ENCODE data around the gene C11orf97. TPM values are rescaled to one million over a fixed set of nuclear protein-coding genes. Genes with fewer than 3 reads are reported as not detected.
"Not testable (repeated sequence)": the region's sequence is repeated elsewhere in the genome, so short reads cannot be mapped to it uniquely, and the experiment has no call there.

Gene C11orf97
- total RNA-seq, 1 experiment from 2014 or later: not detected

DNA sequence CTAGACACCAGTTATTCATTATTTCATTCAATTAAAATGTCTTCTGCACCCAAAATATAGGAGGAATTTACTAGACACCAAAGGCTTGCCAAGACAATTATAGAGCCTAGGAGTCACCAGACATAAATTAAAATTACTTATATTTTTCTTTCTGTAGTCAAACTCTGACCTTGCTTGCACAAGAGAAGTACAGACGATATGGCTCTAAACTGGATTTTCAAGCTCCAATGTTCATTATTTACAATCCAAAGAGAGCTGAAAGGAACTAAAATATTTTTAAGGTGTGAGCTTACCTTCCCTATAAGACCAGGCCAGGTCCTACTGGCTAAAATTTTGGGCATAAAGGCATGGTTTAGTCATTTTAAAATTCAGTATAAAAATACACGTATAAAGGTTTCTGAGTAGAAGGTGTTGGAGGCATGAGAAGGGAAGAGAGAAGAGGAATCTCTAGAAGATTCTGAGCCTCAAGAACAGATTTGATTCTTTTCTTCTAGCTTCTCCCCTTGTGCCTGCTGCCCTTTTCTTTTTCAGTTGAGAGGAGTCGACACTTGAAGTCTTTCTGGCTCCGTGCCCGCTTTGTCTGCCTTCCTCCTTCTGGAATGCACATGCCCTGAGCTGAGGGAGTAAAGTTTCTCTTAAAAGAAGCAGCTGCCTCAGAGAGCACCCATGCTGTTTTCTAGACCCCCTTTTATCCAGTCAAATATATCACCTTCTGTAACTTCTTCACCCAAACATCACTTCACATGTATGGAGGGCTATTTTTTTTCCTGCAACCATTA, 13.5 kb downstream of the C11orf97 start:
- peak; percentile 13 for DNase-seq (ENCODE audit: low spot score)

DNA sequence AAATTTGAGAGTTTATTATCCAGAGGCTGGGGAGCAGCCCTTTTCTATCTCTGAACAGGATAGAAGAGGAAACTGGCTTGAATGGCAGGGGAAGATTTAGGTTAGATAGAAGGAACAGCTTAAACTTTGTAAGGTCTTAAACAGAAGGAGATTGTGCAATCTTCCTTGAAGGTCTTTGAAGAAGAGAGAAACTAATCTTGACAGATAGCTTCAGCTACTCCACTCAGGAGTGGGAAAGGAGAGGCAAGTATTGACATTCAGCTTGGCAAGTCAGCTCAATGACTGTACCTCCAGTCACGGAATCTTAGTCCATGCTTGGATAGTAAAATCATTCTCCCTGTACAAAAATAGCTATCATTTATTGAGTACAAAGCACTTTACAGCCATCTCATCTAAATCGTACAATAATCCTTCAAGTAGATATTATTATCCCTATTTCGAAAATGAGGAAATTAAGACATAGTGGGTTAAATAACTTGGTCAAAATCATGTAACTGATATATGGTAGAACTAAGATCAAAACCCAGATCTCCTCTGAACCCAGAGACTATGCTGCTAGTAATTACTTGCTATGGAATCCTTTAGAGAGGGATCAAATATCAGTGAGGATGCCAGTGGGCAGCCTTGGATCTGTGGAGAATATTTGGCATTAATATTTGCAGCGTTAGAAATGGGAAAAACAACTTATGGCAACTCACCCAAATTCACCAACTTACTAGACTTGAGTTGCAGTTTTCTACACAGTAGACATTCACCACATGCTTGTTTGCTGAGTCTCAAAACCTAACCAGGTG, 14.6 kb downstream of the C11orf97 start:
- no peak for DNase-seq (ENCODE audit: low spot score)

DNA sequence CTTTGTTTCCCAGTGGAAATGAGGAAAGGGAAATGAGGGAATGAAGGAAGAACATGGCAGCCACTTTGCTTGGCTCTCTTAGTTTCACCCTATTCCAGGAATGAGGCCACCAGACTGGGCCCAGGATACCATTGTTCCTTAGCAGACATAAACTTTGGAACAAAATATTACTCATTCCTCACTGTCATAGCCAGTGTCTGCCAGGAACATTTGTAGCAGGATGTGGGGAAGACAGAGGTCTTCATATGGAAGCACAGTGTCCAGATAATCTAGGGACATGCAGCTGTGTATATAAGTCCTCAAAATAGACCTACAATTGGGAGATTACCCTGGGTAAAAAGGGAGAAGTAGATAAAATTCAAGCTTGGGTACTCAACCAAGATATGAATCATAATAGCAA, 16.3 kb downstream of the C11orf97 start:
- no peak for DNase-seq (ENCODE audit: low spot score)

DNA sequence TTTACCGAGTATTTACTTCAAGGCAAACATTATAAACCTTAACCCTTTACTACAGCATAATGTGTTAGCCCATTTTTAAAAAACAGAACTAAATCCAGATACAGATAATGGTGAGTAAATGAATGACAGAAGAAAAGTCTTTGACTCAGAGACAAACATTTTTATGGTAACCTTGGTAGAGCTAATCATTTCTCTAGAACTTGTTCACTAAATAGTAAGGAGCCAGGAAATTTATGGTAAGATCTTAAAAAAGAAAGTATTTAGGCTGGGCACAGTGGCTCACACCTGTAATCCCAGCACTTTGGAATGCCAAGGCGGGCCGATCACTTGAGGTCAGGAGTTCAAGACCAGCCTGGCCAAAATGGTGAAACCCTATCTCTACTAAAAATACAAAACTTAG, 19.9 kb downstream of the C11orf97 start:
- DNase-seq (ENCODE audit: low spot score): no peak

DNA sequence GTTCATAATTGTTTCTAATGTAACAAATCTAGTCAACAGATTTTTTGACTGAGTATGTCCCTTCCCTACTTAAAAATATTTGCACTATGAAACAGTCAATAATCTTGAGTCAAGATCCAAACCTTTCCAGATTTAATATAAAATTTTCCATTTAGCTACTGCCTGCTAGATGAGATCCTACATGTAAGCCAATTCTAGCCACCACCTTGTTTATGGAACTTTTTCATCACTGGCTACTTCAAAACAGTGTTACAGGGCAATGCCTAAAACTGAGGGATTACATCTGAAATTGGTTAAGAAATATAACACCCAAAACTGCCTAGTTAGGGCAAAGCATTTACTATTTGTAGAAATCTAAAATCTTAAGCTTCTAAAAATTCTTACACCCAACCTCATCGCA, 20.9 kb downstream of the C11orf97 start:
- DNase-seq (ENCODE audit: low spot score): no peak

DNA sequence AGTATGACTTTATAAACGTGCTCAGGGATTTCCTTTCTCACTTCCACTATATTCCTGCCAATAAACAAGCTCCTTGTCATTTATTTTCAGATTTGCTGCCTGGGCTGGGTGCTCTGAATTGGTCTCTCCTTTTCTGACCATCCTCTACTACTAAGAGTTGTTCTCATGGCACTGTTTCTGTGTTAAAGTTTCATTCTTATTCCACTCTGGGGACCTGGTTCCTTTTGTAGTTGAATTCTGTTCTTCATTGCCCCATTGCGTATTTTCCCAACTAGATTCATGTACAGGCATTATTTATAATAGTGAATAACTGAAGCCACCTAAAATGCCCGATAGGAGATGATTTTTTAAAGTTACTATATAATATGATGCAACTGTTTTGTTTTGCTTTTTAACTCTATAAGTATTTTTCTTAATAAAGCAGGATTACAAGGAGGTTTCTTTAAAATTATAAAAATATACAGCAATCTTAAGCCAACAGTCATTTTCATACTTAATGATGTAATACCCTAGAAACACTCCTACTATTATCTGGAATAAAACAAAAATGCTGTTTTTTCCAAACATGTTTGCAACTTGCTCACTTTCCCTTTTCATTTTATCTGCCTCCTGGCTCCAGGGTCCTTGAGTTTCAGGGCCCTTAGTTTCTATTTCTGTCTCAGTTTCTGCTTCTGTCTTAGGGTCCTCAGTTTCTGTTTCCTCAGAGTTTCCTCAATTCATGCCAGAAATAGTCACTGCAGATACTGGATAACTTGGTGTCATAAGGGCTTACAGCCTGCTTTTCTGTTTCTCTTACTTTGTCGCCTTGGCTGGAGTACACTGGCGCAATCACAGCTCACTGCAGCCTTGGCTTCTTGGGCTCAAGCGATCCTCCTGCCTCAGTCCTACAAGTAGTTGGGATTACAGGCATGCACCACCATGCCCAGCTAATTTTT, 21.7 kb downstream of the C11orf97 start:
- DNase-seq (ENCODE audit: low spot score): no peak

DNA sequence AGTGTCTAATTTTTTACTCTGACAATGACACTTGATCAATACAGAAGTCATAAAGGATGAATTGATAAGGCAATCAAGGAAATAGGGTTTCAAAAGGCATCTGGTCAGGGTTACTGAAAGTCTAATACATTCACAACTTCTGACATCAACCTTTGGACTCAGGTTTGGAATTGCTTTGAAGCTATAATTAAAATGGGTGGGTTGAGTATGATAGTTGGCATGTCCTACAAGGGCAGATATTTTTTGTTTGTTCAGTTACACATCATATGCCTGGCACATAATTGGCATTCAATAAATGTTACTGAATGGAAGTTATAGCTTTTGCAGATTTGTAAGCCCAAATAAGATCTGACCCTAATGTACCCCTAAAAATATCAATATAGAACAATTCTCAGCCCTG, 24.1 kb downstream of the C11orf97 start:
- DNase-seq (ENCODE audit: low spot score): no peak

DNA sequence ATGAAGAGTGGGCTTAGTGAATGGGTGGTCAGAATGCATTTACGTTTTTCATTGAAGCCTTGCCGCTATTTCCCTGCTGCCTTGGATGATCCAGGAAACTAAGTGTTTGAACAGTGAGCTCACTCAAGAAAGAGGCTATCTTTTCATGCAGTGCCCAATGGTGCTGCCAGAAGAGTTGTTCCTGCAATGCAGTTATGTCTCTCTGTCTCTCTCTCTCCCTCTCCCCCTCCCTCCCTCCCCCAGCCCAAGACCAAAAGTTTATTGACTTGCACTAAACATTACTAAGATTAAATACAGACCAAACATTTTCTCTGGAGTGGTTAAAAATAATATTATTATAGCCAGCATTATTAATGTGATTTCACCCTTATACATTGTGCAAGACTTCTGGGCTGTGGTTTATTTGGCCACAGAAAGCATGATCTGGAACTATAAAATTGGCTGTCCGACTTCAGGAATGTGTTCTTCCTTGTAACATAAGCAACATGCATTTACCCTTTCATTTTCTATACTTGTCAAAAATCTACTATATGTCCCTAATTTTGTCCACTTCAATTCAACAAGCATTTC, 24.9 kb downstream of the C11orf97 start:
- DNase-seq (ENCODE audit: low spot score): no peak

DNA sequence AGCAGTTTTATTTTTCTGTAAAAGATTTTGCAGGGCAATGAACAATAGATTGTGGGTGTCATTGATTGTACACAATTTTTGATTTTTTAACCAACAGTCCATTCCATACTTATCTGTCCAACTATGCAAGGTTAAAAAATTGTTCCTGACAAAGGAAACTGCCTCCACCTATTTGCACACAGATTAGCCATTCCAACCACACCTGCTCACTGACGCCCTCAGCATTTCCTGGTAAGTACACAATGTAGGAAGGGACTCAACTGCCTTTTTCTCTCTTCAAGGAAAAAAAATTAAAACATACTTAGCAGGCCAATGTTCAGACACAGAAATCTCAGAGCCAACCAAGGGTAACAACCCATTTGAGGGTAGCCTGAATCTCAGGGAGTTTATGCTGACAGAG, 27.2 kb downstream of the C11orf97 start:
- DNase-seq (ENCODE audit: low spot score): no peak

DNA sequence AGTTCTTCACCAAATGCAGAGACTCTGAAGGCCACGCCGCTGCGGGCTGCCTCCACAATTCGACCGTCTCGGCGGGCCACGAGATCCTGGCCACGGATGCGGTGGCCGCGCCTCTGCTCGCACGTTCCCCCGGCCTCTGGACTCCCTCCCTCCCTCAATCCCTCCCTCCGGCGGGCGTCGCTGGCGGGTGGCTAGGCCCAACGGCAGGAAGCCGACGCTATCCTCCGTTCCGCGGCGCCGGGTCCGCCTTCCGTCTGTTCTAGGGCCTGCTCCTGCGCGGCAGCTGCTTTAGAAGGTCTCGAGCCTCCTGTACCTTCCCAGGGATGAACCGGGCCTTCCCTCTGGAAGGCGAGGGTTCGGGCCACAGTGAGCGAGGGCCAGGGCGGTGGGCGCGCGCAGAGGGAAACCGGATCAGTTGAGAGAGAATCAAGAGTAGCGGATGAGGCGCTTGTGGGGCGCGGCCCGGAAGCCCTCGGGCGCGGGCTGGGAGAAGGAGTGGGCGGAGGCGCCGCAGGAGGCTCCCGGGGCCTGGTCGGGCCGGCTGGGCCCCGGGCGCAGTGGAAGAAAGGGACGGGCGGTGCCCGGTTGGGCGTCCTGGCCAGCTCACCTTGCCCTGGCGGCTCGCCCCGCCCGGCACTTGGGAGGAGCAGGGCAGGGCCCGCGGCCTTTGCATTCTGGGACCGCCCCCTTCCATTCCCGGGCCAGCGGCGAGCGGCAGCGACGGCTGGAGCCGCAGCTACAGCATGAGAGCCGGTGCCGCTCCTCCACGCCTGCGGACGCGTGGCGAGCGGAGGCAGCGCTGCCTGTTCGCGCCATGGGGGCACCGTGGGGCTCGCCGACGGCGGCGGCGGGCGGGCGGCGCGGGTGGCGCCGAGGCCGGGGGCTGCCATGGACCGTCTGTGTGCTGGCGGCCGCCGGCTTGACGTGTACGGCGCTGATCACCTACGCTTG, 31.7 kb downstream of the C11orf97 start, which contains the start of gene FUT4:
Gene FUT4 (plus strand): TSS at position 227 of the 951 bp plus-strand sequence. CDS start 213 bp downstream, at position 440.
- DNase-seq (ENCODE audit: low spot score): peak; percentile 60

DNA sequence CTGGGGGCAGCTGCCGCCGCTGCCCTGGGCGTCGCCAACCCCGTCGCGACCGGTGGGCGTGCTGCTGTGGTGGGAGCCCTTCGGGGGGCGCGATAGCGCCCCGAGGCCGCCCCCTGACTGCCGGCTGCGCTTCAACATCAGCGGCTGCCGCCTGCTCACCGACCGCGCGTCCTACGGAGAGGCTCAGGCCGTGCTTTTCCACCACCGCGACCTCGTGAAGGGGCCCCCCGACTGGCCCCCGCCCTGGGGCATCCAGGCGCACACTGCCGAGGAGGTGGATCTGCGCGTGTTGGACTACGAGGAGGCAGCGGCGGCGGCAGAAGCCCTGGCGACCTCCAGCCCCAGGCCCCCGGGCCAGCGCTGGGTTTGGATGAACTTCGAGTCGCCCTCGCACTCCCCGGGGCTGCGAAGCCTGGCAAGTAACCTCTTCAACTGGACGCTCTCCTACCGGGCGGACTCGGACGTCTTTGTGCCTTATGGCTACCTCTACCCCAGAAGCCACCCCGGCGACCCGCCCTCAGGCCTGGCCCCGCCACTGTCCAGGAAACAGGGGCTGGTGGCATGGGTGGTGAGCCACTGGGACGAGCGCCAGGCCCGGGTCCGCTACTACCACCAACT, 32.5 kb downstream of the C11orf97 start:
- DNase-seq (ENCODE audit: low spot score): no peak

DNA sequence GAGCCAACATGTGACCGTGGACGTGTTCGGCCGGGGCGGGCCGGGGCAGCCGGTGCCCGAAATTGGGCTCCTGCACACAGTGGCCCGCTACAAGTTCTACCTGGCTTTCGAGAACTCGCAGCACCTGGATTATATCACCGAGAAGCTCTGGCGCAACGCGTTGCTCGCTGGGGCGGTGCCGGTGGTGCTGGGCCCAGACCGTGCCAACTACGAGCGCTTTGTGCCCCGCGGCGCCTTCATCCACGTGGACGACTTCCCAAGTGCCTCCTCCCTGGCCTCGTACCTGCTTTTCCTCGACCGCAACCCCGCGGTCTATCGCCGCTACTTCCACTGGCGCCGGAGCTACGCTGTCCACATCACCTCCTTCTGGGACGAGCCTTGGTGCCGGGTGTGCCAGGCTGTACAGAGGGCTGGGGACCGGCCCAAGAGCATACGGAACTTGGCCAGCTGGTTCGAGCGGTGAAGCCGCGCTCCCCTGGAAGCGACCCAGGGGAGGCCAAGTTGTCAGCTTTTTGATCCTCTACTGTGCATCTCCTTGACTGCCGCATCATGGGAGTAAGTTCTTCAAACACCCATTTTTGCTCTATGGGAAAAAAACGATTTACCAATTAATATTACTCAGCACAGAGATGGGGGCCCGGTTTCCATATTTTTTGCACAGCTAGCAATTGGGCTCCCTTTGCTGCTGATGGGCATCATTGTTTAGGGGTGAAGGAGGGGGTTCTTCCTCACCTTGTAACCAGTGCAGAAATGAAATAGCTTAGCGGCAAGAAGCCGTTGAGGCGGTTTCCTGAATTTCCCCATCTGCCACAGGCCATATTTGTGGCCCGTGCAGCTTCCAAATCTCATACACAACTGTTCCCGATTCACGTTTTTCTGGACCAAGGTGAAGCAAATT, 33.3 kb downstream of the C11orf97 start:
- DNase-seq (ENCODE audit: low spot score): no peak

DNA sequence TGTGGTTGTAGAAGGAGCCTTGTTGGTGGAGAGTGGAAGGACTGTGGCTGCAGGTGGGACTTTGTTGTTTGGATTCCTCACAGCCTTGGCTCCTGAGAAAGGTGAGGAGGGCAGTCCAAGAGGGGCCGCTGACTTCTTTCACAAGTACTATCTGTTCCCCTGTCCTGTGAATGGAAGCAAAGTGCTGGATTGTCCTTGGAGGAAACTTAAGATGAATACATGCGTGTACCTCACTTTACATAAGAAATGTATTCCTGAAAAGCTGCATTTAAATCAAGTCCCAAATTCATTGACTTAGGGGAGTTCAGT, 33.9 kb downstream of the C11orf97 start:
- no peak for DNase-seq (ENCODE audit: low spot score)

DNA sequence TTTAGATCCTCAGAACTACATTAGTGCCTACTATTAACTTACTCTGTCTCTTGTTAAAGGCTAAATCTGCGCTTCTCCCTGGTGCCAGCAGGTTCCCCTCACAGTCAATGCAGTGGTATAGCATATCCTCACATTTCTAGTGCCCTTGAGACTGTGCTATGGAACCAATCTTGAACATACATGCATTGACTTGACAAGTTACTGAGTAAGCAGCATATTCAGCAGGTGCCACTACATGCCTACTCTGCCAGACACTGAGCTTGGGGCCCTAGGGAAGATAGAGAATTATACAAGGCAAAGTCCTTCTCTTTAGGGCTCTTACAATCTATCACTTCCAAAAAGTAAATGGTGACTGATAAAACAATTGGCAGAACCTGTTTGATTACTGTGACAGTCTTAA, 34.6 kb downstream of the C11orf97 start:
- no peak for DNase-seq (ENCODE audit: low spot score)

DNA sequence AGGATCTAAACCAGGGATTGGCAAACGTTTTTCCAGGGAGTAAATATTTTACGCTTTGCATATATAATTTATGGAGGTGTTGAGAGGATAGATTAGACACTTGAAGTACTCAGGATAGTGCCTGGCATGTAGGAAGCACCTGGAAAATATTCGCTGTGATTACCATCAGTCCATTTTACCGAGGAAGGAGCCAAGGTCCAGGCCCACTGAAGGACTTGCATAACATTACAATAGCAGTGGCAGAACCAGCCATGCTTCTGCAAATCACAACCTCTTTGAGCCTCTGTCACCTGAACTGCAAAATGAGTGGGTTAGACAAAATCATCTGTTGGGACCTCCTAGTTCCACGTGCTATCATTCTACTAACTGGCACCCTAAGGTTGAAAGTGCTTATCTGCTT, 36.9 kb downstream of the C11orf97 start:
- no peak for DNase-seq (ENCODE audit: low spot score)

DNA sequence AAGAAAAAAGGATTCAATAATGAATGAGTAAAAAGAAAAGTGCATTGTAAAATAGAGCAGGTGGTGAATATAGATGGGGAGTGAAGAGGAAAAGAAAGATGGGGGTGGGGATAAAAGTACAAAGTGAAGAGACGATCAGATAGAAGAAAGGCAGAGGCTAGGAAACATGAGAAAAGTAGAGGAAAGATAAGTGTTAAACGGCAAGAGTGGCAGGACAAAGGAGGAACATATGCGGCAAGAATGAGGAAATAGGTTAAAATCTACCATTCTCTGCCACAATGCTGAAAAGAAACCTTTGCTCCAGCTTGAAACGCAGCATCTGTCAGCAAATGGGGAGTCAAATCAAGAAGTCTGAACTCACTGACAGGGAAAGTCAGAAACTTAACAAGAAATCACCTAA, 38.3 kb downstream of the C11orf97 start:
- DNase-seq (ENCODE audit: low spot score): no peak

DNA sequence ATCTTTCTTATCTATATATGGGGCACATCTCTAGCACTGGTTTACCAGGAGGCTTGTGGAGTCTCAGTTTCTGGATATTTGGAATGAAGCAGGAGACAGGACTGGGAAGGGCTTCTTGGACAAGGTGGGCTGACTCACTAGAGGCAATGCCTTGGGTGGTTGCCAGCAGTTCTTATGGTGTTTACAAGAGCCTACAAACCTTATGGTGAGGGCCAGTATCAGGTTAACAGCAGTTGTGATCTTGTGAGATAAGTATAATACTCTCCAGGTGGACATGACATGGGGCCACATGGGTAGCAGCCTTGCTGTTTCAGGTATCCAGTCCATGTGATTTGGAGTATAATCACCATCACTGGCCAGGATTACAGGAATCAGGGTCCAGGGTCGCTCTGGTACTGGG, 41.7 kb downstream of the C11orf97 start:
- DNase-seq (ENCODE audit: low spot score): peak; percentile 15

DNA sequence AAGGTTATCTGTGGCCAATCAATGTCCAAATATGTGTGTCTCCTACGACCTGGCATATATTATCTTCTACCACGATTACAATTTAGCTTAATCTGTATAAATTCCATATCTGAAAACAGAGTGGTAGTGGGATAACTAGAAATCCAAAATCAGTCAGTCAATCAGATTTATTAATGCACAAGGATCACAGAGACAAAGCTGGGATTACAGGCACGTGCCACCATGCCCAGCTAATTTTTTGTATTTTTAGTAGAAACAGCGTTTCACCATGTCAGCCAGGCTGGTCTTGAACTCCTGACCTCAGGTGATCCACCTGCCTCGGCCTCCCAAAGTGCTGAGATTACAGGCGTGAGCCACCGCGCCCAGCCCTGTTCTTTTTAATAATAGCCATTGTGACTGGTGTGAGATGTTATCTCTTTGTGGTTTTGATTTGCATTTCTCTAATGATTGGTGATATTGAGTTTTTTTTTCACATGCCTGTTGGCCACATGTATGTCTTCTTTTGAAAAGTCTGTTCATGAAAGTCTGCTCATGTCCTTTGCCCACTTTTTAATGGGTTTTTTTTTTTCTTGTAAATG, 43.6 kb downstream of the C11orf97 start:
- DNase-seq (ENCODE audit: low spot score): not testable (repeated sequence)

DNA sequence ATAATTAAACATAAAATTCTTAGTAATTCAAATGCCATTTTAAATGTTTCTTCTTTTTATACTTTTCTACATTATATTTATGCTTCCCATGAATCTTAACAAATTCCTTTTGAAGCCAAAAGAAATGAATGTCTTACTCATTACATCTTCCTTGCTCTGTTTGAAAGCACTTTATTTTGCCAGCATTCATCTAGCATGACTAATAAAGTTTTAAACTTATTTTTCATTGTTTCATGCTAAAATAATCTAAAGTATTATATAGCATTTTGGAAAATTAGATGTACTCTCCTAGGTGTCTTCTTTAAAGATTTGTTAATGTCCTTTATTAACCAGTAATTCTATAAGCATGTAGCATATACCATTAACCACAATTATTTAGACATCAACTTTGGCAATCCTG, 45.2 kb downstream of the C11orf97 start:
- DNase-seq (ENCODE audit: low spot score): no peak

Data from A172 (cell line).